HFF-Myc (cell line): ENCODE results near the gene GRIK2.

Experiments
- DNase-seq: peaks from one replicate; pipeline ENCODE4 v3.0.0-alpha.2; 2011; ENCODE audit warnings: low read depth; ENCODE audit errors: extremely low read depth
- H3K4me3 ChIP-seq: replicated peaks from 2 replicates; pipeline ENCODE4 v1.5.1; 2011; ENCODE audit warnings: low read depth, mild to moderate bottlenecking, control low read depth, low read length
- TF ChIP-seq, protein P1 (sequence below): IDR thresholded peaks from 2 replicates; pipeline ENCODE4 v1.5.1; 2012; ENCODE audit warnings: mild to moderate bottlenecking, low read depth, low read length, control low read depth; ENCODE audit errors: missing control alignments

Gene GRIK2

GRCh38 chr6:101676187-101676586 lies 282.7 kb downstream of the GRIK2 start:
- H3K4me3 ChIP-seq = no peak overlapping the region
- TF ChIP-seq, protein P1, sequence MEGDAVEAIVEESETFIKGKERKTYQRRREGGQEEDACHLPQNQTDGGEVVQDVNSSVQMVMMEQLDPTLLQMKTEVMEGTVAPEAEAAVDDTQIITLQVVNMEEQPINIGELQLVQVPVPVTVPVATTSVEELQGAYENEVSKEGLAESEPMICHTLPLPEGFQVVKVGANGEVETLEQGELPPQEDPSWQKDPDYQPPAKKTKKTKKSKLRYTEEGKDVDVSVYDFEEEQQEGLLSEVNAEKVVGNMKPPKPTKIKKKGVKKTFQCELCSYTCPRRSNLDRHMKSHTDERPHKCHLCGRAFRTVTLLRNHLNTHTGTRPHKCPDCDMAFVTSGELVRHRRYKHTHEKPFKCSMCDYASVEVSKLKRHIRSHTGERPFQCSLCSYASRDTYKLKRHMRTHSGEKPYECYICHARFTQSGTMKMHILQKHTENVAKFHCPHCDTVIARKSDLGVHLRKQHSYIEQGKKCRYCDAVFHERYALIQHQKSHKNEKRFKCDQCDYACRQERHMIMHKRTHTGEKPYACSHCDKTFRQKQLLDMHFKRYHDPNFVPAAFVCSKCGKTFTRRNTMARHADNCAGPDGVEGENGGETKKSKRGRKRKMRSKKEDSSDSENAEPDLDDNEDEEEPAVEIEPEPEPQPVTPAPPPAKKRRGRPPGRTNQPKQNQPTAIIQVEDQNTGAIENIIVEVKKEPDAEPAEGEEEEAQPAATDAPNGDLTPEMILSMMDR = no peak
- no peak for DNase-seq

DNA sequence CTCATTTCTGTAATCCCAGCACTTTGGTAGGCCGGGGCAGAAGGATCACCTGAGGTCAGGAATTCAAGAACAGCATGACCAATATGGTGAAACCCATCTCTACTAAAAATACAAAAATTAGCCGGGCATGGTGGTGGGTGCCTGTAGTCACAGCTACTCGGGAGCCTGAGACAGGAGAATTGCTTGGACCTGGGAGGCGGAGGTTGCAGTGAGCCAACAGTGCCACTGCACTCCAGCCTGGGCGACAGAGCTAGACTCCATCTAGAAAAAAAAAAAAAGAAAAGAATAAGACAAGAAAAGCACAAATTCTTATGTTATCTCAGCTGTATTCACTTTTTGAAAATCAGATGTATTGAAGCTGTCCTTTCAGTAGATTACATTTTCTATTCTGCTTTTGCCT lies 289.4 kb downstream of the GRIK2 start:
- TF ChIP-seq, protein P1 = no peak
- DNase-seq = no peak
- H3K4me3 ChIP-seq = no peak overlapping the region

DNA sequence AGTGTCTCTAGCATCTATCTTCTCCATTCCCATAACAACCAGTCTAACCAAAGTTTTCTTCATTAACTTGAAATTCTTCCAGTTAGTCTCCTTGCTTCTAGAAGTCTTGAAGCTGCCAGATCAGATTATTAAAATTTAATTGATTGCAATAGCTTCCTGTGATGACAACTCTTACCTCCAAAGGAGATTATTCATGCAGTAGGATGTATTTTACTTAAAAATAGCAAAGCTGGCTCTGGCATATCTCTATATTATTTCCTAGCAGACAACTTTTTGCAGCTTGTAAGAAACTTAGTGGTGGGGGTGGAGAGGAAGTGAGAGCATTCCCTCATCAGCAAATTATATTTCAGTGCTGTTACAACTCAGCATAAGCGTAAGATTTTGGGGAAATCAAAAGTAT lies 290.4 kb downstream of the GRIK2 start:
- TF ChIP-seq, protein P1 = no peak
- no peak for DNase-seq
- no peak overlapping the region for H3K4me3 ChIP-seq

GRCh38 chr6:101686653-101687052 lies 293.1 kb downstream of the GRIK2 start:
- no peak overlapping the region for H3K4me3 ChIP-seq
- TF ChIP-seq, protein P1 = no peak
- DNase-seq = no peak

DNA sequence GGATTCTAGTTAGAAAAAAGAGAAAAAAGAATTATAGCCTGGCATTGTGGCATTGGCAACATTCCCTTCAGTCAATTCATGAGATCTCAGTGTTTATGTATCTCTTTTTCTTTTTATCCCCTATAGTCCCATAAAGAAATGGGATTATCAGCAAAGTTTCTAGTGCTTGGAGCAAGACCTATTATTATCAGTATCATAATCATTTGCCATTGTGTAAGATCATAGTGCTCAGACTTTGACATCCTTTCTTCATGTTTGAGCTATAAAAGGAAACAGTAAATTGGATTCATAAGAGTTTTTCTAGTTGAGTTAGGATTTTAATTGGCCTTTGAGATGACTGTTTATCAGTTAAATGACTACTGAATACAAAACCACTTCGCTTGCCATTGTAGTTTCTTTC lies 295.6 kb downstream of the GRIK2 start:
- no peak overlapping the region for H3K4me3 ChIP-seq
- DNase-seq = no peak
- TF ChIP-seq, protein P1 = no peak

DNA sequence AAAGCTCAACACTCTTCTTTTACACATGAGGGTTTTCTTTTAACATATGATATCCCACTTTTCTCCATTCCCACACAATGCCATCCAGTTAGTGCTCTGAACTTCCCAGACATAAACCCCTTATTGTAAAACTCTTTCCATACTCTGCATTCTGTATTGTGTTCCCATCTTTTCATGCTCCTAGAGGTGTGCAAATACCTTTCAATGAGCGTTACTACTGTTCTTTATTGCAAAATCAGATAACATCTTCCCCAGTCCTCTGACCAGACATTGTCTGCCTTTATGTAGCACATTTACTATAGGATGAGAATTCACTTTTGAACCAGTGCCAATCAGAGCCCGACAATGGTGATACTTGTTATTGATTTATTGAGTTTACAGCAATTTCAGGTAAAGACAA lies 296.2 kb downstream of the GRIK2 start:
- H3K4me3 ChIP-seq = no peak overlapping the region
- DNase-seq = no peak
- TF ChIP-seq, protein P1 = no peak

- no peak overlapping the region for H3K4me3 ChIP-seq
- TF ChIP-seq, protein P1 = no peak
- DNase-seq = no peak
Measured at GRCh38 chr6:101700655-101701054, 307.1 kb downstream of the GRIK2 start.
